ENCODE data around the gene DNAJB11. TPM values are rescaled to one million over a fixed set of nuclear protein-coding genes. Genes with fewer than 3 reads are reported as not detected.

DNAJB11 gene
- total and polyA plus RNA-seq, 2 experiments from 2014 or later = 72.6 to 85.6 TPM

DNA sequence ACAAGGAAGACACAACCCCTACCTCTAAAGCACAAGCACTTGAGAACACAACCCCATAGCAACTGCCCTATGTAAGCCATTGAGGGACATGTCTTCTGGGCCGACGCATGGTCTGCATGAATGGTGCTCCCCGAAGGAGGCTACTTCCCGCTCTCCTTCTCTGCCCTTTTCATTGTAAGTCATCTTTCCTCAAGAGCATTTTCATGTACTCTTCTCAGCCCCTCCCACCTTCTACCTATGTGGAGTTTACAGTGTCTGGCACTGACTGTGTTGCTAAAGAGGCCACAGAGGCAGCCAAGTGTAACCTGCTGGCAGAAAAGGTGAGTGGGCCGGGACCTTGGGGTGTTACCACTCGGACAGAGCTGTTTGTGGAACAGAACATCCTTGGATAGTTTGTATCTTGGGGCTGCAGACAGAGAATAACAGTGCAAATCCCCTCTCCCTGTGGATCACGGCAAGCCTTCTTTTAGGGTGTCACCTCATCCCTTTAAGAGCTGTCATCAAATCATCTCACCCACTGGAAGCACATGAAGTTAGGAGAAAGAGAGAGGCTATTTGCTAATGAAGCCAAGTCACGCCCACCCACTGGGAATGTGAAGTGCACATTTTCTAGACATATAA, 47.9 kb downstream of the DNAJB11 start (continued):
- TF ChIP-seq, protein P1, sequence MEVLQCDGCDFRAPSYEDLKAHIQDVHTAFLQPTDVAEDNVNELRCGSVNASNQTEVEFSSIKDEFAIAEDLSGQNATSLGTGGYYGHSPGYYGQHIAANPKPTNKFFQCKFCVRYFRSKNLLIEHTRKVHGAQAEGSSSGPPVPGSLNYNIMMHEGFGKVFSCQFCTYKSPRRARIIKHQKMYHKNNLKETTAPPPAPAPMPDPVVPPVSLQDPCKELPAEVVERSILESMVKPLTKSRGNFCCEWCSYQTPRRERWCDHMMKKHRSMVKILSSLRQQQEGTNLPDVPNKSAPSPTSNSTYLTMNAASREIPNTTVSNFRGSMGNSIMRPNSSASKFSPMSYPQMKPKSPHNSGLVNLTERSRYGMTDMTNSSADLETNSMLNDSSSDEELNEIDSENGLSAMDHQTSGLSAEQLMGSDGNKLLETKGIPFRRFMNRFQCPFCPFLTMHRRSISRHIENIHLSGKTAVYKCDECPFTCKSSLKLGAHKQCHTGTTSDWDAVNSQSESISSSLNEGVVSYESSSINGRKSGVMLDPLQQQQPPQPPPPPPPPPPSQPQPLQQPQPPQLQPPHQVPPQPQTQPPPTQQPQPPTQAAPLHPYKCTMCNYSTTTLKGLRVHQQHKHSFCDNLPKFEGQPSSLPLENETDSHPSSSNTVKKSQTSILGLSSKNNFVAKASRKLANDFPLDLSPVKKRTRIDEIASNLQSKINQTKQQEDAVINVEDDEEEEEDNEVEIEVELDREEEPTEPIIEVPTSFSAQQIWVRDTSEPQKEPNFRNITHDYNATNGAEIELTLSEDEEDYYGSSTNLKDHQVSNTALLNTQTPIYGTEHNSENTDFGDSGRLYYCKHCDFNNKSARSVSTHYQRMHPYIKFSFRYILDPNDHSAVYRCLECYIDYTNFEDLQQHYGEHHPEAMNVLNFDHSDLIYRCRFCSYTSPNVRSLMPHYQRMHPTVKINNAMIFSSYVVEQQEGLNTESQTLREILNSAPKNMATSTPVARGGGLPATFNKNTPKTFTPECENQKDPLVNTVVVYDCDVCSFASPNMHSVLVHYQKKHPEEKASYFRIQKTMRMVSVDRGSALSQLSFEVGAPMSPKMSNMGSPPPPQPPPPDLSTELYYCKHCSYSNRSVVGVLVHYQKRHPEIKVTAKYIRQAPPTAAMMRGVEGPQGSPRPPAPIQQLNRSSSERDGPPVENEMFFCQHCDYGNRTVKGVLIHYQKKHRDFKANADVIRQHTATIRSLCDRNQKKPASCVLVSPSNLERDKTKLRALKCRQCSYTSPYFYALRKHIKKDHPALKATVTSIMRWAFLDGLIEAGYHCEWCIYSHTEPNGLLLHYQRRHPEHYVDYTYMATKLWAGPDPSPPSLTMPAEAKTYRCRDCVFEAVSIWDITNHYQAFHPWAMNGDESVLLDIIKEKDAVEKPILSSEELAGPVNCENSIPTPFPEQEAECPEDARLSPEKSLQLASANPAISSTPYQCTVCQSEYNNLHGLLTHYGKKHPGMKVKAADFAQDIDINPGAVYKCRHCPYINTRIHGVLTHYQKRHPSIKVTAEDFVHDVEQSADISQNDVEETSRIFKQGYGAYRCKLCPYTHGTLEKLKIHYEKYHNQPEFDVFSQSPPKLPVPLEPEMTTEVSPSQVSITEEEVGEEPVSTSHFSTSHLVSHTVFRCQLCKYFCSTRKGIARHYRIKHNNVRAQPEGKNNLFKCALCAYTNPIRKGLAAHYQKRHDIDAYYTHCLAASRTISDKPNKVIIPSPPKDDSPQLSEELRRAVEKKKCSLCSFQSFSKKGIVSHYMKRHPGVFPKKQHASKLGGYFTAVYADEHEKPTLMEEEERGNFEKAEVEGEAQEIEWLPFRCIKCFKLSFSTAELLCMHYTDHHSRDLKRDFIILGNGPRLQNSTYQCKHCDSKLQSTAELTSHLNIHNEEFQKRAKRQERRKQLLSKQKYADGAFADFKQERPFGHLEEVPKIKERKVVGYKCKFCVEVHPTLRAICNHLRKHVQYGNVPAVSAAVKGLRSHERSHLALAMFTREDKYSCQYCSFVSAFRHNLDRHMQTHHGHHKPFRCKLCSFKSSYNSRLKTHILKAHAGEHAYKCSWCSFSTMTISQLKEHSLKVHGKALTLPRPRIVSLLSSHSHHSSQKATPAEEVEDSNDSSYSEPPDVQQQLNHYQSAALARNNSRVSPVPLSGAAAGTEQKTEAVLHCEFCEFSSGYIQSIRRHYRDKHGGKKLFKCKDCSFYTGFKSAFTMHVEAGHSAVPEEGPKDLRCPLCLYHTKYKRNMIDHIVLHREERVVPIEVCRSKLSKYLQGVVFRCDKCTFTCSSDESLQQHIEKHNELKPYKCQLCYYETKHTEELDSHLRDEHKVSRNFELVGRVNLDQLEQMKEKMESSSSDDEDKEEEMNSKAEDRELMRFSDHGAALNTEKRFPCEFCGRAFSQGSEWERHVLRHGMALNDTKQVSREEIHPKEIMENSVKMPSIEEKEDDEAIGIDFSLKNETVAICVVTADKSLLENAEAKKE (CRISPR knock-in tag; IDR thresholded peaks at IDR 0.05) = no peak
- TF ChIP-seq, protein P2, sequence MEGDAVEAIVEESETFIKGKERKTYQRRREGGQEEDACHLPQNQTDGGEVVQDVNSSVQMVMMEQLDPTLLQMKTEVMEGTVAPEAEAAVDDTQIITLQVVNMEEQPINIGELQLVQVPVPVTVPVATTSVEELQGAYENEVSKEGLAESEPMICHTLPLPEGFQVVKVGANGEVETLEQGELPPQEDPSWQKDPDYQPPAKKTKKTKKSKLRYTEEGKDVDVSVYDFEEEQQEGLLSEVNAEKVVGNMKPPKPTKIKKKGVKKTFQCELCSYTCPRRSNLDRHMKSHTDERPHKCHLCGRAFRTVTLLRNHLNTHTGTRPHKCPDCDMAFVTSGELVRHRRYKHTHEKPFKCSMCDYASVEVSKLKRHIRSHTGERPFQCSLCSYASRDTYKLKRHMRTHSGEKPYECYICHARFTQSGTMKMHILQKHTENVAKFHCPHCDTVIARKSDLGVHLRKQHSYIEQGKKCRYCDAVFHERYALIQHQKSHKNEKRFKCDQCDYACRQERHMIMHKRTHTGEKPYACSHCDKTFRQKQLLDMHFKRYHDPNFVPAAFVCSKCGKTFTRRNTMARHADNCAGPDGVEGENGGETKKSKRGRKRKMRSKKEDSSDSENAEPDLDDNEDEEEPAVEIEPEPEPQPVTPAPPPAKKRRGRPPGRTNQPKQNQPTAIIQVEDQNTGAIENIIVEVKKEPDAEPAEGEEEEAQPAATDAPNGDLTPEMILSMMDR (conservative IDR thresholded peaks at IDR 0.05; ENCODE audit: low read depth in 2 of 2) = no peak
- TF ChIP-seq POLR2AphosphoS5 (IDR thresholded peaks at IDR 0.05; ENCODE audit: low read depth) = no peak

GRCh38 chr3:186619787-186620212, 49.3 kb downstream of the DNAJB11 start:
- Mint-ChIP-seq H3K9me3 (peaks cover 3% of the 10 kb centered on the region; the same call in 1 of the 3 replicates), H3K36me3 (ENCODE audit: low read depth) (no peaks in the 10 kb centered on the region), H3K27ac (no peak overlapping the region), H3K4me1 (peaks cover 8% of the 10 kb centered on the region), H3K27me3 (ENCODE audit: insufficient read depth, low read depth, poor library complexity) (peaks cover 14% of the 10 kb centered on the region), H3K4me3 (no peak overlapping the region)
- no peak overlapping the region for H3K4me3 ChIP-seq
- no peaks in the 10 kb centered on the region for H3K79me2 ChIP-seq (replicated peaks; ENCODE audit: insufficient read depth)
- no peaks in the 10 kb centered on the region for H3K36me3 ChIP-seq (ENCODE audit: insufficient read depth)
- H4K20me1 ChIP-seq (replicated peaks; ENCODE audit: insufficient read depth) = no peaks in the 10 kb centered on the region
- no peak overlapping the region for H3K4me2 ChIP-seq
- H3K27ac ChIP-seq (ENCODE audit: low read depth) = no peak overlapping the region
- H3K4me1 ChIP-seq (ENCODE audit: insufficient read depth) = peaks cover 11% of the 10 kb centered on the region
- DNase-seq (ENCODE audit: low spot score) = no peak
- ATAC-seq = no peak
- peaks cover 6% of the 10 kb centered on the region; the same call in 1 of the 2 replicates for H3K27me3 ChIP-seq (ENCODE audit: insufficient read depth)
- no peaks in the 10 kb centered on the region for H3F3A ChIP-seq (replicated peaks; ENCODE audit: low read depth)
- H3K9me2 ChIP-seq (ENCODE audit: insufficient read depth) = 0 out of 2 replicates have a peak, but pooled peaks cover 7% of the 10 kb centered on the region
- H2AFZ ChIP-seq = no peak overlapping the region
- no peak for TF ChIP-seq STAT1 (IDR thresholded peaks at IDR 0.05; ENCODE audit: unreplicated experiment)
- no peak for TF ChIP-seq ZNF114 (CRISPR knock-in tag; IDR thresholded peaks at IDR 0.05)
- TF ChIP-seq EZH2phosphoT487 (IDR thresholded peaks at IDR 0.05; ENCODE audit: unreplicated experiment) = no peak
- TF ChIP-seq, protein P2 (conservative IDR thresholded peaks at IDR 0.05; ENCODE audit: low read depth in 2 of 2) = no peak
- no peak for TF ChIP-seq REST (IDR thresholded peaks at IDR 0.05; ENCODE audit: unreplicated experiment)
